NCI-H748 (cell line): ENCODE measurements around the gene B4GALNT4.
A peak's percentile ranks its signal among the peaks of the same experiment; 100 is the strongest.
"Not testable (repeated sequence)": the region's sequence is repeated elsewhere in the genome, so short reads cannot be mapped to it uniquely, and the experiment has no call there.

Experiments used
- DNase-seq: peaks from one replicate; lab custom pipeline; 2025; ENCODE audit not compliant: unreplicated experiment; lab: John Stamatoyannopoulos, UW

B4GALNT4 gene

DNA sequence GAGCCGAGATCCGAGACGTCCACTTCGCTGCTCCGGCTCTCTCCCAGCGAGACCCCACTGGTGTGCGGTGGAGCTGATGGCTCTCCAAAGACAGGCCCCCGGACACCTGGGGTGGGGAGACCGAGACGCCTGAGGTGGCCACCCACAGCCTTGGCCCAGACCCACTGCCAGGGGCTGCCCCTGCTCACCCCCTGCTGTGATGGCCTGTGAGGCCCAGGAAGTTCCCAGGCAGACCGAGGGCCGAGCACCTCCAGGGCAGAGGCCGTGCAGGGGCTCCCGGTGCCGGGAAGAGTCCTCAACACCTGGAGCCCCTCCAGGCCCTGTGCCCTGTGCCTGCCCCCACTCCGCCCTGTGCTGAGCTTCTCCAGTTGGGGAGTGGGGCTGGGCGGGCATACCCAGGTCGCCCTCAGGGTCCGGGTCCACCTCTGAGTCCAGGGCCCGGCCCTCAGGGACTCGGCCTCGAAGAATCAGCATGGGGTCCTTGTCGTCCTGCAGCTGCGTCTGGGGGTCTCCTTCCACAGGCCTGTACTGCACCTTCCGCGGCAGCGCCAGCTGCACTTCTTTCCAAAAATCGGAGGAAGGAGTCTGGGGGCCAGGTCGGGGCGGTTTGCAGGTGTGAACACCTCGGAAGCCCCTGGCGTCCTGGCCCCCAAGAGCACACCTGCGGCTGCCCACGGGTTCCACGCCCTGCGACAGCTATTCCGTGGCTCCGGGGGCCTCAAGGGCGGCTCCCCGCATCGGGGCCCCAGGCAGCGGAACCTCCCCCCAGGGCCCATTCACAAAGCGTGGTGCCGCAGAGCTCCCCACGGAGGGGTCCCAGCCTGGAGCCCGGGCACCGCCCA is 36.9 kb downstream of the B4GALNT4 start:
- DNase-seq, result no peak

GRCh38 chr11:406796-407650 is 37.7 kb downstream of the B4GALNT4 start:
- DNase-seq, result no peak

DNA sequence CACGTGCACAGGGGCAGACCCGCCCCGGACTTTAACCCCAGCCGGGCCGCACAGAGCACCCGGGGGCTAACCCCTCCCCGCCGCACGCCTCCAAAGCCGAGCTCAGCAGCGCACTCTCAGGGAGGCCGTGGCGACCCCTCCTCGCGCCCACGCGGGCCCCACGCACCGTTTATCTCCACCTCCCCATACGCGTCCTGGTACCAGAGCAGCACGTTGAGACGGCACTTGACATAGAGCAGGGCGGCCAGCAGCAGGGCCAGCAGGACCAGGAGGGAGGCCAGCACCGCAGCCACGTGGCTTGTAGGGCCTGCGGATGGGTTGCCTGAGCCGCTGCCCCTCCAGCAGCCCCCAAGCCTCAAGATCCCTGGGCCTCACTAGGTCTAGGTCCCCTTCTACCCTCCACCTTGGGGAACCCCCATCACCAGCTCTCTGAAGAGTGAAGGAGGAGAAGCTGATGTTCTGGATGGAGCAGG is 38.4 kb downstream of the B4GALNT4 start:
- DNase-seq, result no peak

- no peak for DNase-seq
Measured at GRCh38 chr11:408154-409007, 39.1 kb downstream of the B4GALNT4 start.

DNA sequence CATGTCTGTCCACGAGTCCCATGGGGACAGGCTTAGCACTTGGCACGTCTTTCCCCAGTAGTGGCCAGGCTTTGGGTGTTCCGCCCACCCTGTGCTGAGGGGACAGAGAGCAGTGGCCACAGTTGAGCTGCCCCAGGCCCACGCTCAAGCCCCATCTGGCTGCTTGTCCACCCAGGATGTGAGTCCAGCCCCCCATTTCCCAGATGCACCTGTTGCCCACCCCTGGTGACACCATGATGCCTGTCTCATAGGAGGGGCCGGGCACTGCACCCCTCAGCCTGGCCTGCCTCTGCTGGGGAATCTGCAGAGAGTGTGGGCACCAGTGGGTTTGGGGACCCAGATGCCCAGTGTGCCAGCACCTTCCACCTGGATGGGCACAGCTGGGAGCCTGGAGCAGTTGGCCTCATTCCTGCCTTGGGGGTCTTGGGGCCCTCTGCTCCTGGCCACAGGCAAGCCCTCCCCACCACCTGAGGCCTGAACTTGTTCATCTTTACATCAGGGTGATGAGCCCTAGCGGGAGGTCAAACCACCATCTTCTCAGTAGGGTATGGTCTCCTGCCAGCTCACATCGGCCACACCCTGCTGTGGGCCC is 39.8 kb downstream of the B4GALNT4 start:
- DNase-seq, result no peak

DNA sequence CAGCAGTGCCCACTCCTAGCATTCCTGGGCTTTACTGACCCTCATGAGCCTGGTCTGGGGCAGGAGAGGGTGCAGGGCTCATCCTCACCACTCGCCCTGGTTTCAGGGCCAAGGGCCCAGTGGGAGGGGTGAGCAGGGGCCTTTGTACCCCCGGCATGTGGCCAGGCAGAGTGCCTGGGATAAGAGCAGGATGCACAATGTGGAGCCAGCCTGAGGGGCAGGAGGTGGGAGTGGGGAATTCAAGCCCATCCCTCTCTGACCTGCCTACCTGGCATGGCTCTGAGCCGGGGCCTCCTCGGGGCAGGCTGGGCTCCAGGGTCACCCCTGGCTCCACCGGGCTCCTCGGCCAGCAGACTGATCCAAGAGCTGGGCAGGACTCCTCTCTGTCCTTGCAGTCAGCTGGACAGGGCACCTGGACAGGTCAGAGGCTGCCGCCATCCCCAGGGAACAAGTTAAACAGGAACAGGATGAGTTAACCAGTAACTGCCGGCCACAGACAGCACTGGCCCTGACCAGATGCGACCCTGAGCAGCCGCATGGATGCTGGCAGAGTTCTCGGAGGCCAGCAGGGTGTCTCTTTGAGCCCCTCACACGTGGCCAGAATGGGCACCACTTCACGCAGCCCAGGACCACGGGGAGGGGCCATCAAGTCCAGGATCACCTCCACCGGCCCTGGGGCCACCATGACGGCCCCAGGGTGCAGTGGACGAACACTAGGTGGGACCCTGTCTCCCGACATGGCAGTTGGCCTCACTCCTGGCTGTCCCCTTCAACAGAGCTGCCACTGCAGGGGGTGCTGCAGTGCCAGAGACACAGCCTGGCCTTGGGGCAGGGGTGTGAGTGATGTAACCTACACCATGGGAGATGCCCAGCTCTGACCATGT is 40.5 kb downstream of the B4GALNT4 start:
- no peak for DNase-seq

DNA sequence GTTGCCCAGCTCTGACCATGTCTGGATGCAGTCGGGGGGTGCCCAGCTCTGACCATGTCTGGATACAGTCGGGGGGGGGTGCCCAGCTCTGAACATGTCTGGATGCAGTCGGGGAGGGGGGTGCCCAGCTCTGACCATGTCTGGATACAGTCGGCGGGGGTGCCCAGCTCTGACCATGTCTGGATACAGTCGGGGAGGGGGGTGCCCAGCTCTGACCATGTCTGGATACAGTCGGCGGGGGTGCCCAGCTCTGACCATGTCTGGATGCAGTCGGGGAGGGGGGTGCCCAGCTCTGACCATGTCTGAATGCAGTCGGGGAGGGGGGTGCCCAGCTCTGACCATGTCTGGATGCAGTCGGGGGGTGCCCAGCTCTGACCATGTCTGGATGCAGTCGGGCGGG is 41.4 kb downstream of the B4GALNT4 start:
- DNase-seq, result not testable (repeated sequence)

- DNase-seq, result not testable (repeated sequence)
Measured at GRCh38 chr11:411520-411919, 42.2 kb downstream of the B4GALNT4 start.

DNA sequence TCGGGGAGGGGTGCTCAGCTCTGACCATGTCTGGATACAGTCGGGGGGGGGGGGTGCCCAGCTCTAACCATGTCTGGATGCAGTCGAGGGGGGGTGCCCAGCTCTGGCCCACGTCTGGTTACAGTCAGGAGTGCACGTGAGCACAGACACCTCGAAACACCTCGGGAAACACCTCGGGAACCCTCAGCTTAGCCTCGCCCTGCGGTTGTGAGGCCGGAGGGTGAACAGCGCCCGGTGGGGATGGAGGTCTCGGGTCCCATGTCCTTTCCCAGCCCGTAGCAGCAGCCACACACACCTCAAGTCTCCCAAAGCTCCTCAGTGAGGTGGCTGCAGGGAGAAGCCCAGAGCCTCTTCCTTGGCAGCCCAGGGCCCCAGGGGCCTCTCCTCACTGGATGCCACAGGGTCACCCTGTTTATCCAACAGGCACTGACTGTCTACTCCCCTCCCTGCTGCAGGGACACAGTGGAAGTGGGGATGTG is 43.4 kb downstream of the B4GALNT4 start:
- no peak for DNase-seq

- no peak for DNase-seq
Measured at GRCh38 chr11:413120-414081, 44.1 kb downstream of the B4GALNT4 start.

DNA sequence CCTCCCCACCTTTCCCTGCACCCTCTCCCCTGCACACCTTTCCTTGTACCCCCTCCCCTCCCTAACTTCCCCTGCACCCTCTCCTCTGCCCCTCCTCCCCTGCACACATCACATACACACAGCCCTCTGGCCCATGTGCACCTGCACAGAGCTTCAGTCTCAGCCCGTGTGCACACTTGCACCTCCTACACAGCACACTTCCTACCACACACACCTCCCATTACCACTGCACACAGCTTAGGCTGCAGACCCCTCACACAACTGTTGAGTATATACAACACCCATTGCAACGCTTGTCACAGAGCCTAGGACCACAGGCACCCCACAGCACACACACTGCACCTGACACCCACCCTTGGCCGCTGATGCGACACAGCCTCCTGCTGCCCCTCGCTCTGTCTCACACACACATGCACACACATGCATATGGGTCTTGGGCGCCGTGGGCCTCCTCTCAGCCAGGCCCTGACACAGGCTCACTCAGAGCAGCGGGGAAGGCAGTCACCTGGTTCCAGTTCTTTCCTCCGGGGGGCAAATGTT is 45.1 kb downstream of the B4GALNT4 start:
- no peak for DNase-seq

DNA sequence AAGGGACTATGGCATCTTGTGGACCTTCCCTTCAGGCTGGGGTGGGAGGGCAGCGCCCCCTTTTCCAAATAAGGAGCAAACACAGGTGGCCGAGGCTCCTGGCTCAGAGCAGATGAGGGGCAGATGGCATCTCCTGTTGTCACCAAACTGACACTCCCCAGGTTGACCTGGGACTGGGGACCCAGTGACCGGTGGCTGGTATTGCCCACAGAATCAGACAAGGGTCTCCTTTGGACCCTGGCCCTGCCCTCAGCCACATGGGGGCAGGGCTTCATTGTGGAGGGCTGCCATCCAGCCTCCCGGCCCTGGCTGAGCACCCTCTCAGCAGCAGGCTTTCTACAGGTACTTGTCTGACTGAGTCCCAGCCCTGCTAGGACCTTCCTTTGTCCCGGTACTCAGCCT is 46.3 kb downstream of the B4GALNT4 start:
- DNase-seq, result no peak

DNA sequence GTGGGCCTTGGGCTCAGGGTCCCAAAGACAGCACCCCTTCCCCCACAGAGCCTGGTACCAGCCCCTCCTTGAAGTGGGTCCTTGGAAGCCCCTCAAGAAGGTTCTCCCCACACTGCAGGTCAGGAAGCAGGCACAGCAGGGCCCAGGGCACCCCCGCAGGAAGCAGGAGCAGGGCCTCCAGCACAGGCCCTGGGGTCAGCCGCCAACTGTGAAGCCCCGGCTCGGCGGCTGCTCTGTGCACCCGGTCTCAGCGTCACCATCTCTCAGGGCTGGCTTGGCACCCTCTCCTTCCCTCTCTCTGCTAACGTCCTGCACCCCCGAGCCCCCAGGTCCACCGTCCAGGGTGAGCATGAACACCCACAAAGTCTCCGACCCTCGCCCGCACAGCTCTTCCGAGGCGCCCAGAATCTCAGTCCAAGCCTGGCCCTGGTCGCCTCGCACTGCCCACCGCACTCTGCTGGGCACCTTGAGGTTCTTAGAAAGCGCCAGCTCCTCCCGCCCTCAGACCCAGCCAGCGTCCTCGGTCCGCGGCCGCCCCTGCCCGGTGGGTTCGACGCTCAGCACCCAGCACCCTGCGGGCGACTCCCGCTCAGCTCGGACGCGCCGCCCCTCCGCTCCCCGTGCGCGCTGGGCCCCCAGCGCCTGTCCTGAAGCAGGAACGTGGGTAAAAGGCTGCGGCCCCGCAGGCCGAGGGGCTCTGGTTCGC is 46.9 kb downstream of the B4GALNT4 start:
- no peak for DNase-seq

GRCh38 chr11:416757-417621 is 47.7 kb downstream of the B4GALNT4 start:
- peak; percentile 89 for DNase-seq

GRCh38 chr11:417652-418342 is 48.5 kb downstream of the B4GALNT4 start:
- no peak for DNase-seq
